Measurements from ENCODE around the gene MBNL2. TPM values are rescaled to one million over a fixed set of nuclear protein-coding genes. Genes with fewer than 3 reads are reported as not detected.
A peak's percentile ranks its signal among the peaks of the same experiment; 100 is the strongest.

MBNL2 gene
- total RNA-seq, 4 donors from 2014 or later, result 113 to 129 (median 118) TPM

DNA sequence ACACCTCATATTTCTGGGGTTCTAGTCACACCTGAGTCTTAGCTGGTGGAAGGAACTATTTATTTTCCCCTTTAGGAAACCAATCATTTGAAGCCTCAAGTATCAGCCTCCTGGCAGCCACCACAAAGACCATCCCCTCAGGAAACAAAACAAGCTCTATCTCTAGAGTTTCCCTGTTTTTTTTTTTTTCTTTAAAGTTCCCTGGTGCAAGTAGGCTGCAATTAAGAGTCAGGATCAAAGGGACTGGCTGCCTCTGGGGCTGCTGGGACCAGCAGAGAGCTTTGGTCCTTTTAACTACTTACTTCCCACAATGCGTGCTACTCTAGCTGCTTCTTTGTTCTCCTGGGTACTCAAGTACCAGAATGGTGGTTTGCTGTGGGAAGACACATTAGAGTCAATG is 11.4 kb downstream of the MBNL2 start:
- ATAC-seq, result no peak
- WGBS, 2 donors (ENCODE audit: low coverage in 1 of 2), result 80 to 100% methylated on average over 1 of the region's 1 CpG
- Histone ChIP-seq H3K4me3 (no peak overlapping the region), H3K27ac (peak overlapping the region in 2 of 4 donors; percentile 79 to 83), H3K9me3 (no peaks in the 10 kb centered on the region), H3K27me3 (no peaks in the 10 kb centered on the region), H3K4me1 (peaks cover 27 to 100% (median 41%) of the 10 kb centered on the region in 3 donors), H3K36me3 (peaks cover 0 to 7% of the 10 kb centered on the region in 2 donors)
- TF ChIP-seq, protein P1, sequence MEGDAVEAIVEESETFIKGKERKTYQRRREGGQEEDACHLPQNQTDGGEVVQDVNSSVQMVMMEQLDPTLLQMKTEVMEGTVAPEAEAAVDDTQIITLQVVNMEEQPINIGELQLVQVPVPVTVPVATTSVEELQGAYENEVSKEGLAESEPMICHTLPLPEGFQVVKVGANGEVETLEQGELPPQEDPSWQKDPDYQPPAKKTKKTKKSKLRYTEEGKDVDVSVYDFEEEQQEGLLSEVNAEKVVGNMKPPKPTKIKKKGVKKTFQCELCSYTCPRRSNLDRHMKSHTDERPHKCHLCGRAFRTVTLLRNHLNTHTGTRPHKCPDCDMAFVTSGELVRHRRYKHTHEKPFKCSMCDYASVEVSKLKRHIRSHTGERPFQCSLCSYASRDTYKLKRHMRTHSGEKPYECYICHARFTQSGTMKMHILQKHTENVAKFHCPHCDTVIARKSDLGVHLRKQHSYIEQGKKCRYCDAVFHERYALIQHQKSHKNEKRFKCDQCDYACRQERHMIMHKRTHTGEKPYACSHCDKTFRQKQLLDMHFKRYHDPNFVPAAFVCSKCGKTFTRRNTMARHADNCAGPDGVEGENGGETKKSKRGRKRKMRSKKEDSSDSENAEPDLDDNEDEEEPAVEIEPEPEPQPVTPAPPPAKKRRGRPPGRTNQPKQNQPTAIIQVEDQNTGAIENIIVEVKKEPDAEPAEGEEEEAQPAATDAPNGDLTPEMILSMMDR (IDR thresholded peaks at IDR 0.05), result no peak
- TF ChIP-seq EP300 (IDR thresholded peaks at IDR 0.05) (no peak), POLR2A (IDR thresholded peaks at IDR 0.05) (no peak), POLR2AphosphoS5 (IDR thresholded peaks at IDR 0.05) (no peak)

DNA sequence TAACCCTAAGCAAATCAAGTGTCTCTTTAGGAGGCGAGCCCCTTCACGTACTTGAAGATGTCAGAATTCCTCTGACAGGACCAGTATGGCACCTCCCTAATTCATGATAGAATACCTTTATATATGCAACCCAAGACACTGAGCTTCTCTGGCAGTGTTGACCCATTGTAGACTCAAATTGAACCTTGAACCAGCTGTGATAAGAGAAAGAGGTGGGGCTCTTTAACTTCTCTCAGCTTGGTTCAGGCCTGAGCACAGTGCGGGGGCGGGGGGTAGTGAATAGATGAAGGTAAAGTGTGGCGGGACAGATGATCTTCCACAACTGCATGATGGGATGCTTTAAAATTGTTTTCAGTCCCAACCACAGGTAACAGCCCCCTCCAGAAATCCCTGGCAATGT is 12.1 kb downstream of the MBNL2 start:
- ATAC-seq, result no peak
- H3K4me3 ChIP-seq, result no peak overlapping the region
- no peak for TF ChIP-seq POLR2A (IDR thresholded peaks at IDR 0.05)
- TF ChIP-seq, protein P1 (IDR thresholded peaks at IDR 0.05), result no peak
- TF ChIP-seq POLR2AphosphoS5 (IDR thresholded peaks at IDR 0.05), result no peak
- TF ChIP-seq EP300 (IDR thresholded peaks at IDR 0.05), result no peak
- no peaks in the 10 kb centered on the region for H3K9me3 ChIP-seq
- H3K36me3 ChIP-seq, result peaks cover 0 to 7% of the 10 kb centered on the region in 2 donors
- H3K27ac ChIP-seq, result peak overlapping the region in 3 of 4 donors; percentile 79 to 83 (median 81)
- no peaks in the 10 kb centered on the region for H3K27me3 ChIP-seq
- 92 to 100% methylated on average over 4 to 5 of the region's 5 CpGs for WGBS, 2 donors (ENCODE audit: low coverage in 1 of 2)
- peaks cover 24 to 100% (median 46%) of the 10 kb centered on the region in 3 donors for H3K4me1 ChIP-seq

DNA sequence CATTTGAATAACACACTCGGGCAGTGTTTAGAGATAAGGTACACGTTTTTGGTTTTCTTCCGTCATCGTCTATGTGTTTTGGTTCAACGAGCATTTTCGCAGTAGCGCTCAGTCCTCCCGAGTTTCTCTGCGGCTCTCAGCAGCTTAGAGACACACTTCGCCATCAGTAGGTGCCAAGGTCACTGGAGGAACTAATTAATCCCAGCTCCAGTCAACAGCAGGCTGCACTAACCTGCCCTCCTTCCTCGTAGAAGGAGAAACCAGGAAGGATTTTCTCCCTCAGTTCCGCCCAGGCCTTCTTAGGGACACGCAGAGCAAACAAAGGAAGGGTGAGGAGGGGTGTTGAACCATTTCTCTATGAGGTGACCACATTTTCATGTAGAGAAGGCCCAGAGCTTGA is 12.6 kb downstream of the MBNL2 start:
- Histone ChIP-seq H3K9me3 (no peaks in the 10 kb centered on the region), H3K4me1 (peaks cover 25 to 100% (median 47%) of the 10 kb centered on the region in 3 donors), H3K27me3 (no peaks in the 10 kb centered on the region), H3K27ac (peak overlapping the region in 3 of 4 donors; percentile 79 to 83 (median 81)), H3K36me3 (peaks cover 0 to 7% of the 10 kb centered on the region in 2 donors), H3K4me3 (peak overlapping the region in 1 of 2 donors; percentile 42)
- TF ChIP-seq, protein P1 (IDR thresholded peaks at IDR 0.05), result no peak
- TF ChIP-seq EP300 (IDR thresholded peaks at IDR 0.05) (no peak), POLR2AphosphoS5 (IDR thresholded peaks at IDR 0.05) (no peak), POLR2A (IDR thresholded peaks at IDR 0.05) (no peak)
- WGBS, 2 donors (ENCODE audit: low coverage in 1 of 2), result 67 to 68% methylated on average over 5 to 11 of the region's 13 CpGs
- no peak for ATAC-seq

DNA sequence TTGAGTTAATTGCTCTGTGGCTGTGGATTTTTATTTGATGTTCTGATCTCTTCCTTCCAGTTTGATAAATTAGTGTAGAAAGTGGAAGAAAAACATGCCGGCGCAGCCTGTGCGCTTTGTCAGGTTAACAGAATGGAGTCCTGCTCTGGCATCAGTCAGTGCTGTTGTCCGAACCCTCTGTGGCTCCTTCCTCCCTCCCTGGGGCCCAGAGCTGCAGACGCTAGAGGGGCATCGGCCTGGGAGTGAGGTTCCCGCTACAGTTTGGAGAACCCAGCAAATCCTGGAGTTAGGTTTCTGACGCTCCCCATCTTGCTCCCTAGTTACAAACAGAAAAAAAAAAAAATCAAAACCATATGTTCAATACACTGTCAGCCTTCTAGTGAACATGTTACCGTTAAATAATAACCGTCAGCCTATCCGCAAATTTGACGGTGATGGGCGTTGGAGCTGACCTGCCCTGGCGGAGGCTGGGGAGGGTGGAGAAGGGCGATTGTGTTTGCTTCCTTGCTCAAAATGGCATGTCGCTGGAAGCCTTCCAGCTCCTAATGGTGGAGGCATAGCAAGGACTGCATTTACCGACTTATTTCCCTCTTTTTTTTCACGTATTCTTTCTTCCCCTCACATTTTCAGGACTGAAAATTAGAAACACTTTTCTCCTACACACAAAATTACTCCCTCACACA is 13.6 kb downstream of the MBNL2 start:
- Histone ChIP-seq H3K4me1 (peaks cover 30 to 100% (median 52%) of the 10 kb centered on the region in 3 donors), H3K36me3 (peaks cover 0 to 7% of the 10 kb centered on the region in 2 donors), H3K27me3 (no peaks in the 10 kb centered on the region), H3K9me3 (no peaks in the 10 kb centered on the region), H3K27ac (peak overlapping the region; percentile 53 to 83 (median 80)), H3K4me3 (peak overlapping the region; percentile 42 to 50)
- 26 to 28% methylated on average over 13 of the region's 18 CpGs for WGBS, 2 donors (ENCODE audit: low coverage in 1 of 2)
- TF ChIP-seq POLR2AphosphoS5 (IDR thresholded peaks at IDR 0.05) (no peak), POLR2A (IDR thresholded peaks at IDR 0.05) (no peak), EP300 (IDR thresholded peaks at IDR 0.05) (no peak)
- TF ChIP-seq, protein P1 (IDR thresholded peaks at IDR 0.05), result peak in 1 of 4 experiments; percentile 8
- no peak for ATAC-seq

DNA sequence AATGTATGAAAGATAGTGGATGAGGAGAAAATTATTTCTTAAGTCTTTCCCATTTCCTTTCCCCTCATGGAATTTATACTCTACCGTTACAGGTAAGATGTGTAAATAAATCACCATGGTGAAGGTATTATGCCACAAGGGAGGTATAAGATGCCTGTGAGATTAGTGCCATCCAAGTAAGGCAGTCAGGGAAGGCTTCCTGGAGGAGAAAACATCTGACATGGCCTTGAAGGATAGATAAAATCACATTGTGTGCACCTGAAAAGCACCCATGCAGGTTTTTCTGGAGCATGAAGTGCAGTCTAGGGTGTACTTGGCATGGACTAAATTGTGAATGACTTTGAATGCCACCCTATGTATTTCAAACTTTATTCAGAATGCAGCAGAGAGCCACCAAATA is 15.3 kb downstream of the MBNL2 start:
- Histone ChIP-seq H3K4me1 (peaks cover 30 to 100% (median 51%) of the 10 kb centered on the region in 3 donors), H3K36me3 (no peaks in the 10 kb centered on the region), H3K27ac (peak overlapping the region in 3 of 4 donors; percentile 79 to 84 (median 83)), H3K9me3 (no peaks in the 10 kb centered on the region), H3K4me3 (no peak overlapping the region), H3K27me3 (no peaks in the 10 kb centered on the region)
- WGBS, 2 donors (ENCODE audit: low coverage in 1 of 2), result 60 to 65% methylated on average over 1 of the region's 1 CpG
- TF ChIP-seq POLR2AphosphoS5 (IDR thresholded peaks at IDR 0.05) (no peak), EP300 (IDR thresholded peaks at IDR 0.05) (no peak)
- TF ChIP-seq, protein P1 (IDR thresholded peaks at IDR 0.05), result no peak
- ATAC-seq, result no peak
